ENCODE measurements around the gene PIP5K1A. TPM values are rescaled to one million over a fixed set of nuclear protein-coding genes. Genes with fewer than 3 reads are reported as not detected.

PIP5K1A gene
- total and polyA plus RNA-seq, 2 experiments from 2014 or later: 21.6 to 91.3 TPM

DNA sequence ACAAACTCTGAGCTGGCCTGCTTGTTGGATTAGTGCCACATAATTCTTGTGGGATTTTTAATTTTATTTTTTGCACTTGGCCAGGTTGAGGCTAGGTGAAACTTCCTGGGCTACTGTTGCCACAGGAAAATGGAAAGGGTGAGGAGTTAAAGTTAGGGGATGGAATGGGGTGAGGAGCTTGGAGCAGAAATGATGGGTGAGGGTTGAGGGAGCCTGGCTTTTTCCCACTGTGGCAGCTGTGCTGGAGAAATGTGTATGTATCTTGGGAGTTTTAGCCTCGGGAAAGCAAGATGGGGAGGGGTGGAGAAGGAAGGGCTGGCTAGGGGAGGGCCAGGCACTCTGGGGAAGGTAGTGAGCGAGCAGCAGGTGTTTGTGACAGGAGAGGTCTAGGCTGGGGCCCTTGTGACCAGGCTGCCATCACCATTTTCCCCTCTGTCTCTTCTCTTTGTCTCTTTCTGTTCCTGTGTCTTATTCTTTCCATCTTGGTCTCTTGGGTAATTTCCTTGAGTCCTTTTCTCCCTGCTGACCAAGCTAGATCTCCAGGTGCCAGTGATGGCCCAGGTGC lies 85.7 kb downstream of the PIP5K1A start:
- no peak for DNase-seq (ENCODE audit: low read depth in 1 of 2, low spot score in 1 of 2)
- TF ChIP-seq, protein P1, sequence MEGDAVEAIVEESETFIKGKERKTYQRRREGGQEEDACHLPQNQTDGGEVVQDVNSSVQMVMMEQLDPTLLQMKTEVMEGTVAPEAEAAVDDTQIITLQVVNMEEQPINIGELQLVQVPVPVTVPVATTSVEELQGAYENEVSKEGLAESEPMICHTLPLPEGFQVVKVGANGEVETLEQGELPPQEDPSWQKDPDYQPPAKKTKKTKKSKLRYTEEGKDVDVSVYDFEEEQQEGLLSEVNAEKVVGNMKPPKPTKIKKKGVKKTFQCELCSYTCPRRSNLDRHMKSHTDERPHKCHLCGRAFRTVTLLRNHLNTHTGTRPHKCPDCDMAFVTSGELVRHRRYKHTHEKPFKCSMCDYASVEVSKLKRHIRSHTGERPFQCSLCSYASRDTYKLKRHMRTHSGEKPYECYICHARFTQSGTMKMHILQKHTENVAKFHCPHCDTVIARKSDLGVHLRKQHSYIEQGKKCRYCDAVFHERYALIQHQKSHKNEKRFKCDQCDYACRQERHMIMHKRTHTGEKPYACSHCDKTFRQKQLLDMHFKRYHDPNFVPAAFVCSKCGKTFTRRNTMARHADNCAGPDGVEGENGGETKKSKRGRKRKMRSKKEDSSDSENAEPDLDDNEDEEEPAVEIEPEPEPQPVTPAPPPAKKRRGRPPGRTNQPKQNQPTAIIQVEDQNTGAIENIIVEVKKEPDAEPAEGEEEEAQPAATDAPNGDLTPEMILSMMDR (IDR thresholded peaks at IDR 0.05; ENCODE audit: low read depth, low read length): no peak
- Histone ChIP-seq H3K27me3 (no peaks in the 10 kb centered on the region), H3K27ac (peak overlapping the region; percentile 88), H3K4me1 (ENCODE audit: low read depth) (peaks cover 10% of the 10 kb centered on the region), H3K9me3 (ENCODE audit: low read depth) (no peaks in the 10 kb centered on the region), H3K4me3 (no peak overlapping the region), H3K36me3 (peaks cover 11% of the 10 kb centered on the region)

DNA sequence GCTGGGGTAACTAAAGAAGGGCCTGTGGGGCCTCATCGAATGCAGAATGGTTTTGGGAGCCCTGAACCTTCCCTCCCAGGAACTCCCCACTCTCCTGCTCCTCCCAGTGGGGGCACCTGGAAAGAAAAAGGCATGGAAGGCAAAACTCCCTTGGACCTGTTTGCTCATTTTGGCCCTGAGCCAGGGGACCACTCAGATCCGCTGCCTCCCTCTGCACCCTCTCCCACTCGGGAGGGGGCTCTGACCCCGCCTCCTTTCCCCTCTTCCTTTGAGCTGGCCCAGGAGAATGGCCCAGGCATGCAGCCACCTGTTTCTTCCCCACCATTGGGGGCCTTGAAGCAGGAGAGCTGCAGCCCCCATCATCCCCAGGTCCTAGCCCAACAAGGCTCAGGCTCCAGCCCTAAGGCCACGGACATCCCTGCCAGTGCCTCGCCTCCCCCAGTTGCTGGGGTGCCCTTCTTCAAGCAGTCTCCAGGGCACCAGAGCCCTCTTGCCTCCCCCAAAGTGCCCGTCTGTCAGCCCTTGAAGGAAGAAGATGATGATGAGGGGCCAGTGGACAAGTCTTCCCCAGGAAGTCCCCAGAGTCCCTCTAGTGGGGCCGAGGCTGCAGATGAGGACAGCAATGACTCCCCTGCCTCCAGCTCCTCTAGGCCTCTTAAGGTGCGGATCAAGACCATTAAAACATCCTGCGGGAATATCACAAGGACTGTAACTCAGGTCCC lies 88.4 kb downstream of the PIP5K1A start:
- H3K9me3 ChIP-seq (ENCODE audit: low read depth): no peaks in the 10 kb centered on the region
- H3K4me3 ChIP-seq: no peak overlapping the region
- H3K36me3 ChIP-seq: peaks cover 25% of the 10 kb centered on the region
- no peak overlapping the region for H3K27ac ChIP-seq
- no peaks in the 10 kb centered on the region for H3K27me3 ChIP-seq
- peaks cover 10% of the 10 kb centered on the region for H3K4me1 ChIP-seq (ENCODE audit: low read depth)
- DNase-seq (ENCODE audit: low read depth in 1 of 2, low spot score in 1 of 2): no peak
- TF ChIP-seq, protein P1 (IDR thresholded peaks at IDR 0.05; ENCODE audit: low read depth, low read length): no peak

GRCh38 chr1:151287341-151287699 lies 89.0 kb downstream of the PIP5K1A start:
- DNase-seq (ENCODE audit: low read depth in 1 of 2, low spot score in 1 of 2): no peak
- H3K4me3 ChIP-seq: no peak overlapping the region
- peaks cover 10% of the 10 kb centered on the region for H3K4me1 ChIP-seq (ENCODE audit: low read depth)
- H3K27ac ChIP-seq: no peak overlapping the region
- TF ChIP-seq, protein P1 (IDR thresholded peaks at IDR 0.05; ENCODE audit: low read depth, low read length): no peak
- no peaks in the 10 kb centered on the region for H3K27me3 ChIP-seq
- H3K9me3 ChIP-seq (ENCODE audit: low read depth): no peaks in the 10 kb centered on the region
- peaks cover 25% of the 10 kb centered on the region for H3K36me3 ChIP-seq

DNA sequence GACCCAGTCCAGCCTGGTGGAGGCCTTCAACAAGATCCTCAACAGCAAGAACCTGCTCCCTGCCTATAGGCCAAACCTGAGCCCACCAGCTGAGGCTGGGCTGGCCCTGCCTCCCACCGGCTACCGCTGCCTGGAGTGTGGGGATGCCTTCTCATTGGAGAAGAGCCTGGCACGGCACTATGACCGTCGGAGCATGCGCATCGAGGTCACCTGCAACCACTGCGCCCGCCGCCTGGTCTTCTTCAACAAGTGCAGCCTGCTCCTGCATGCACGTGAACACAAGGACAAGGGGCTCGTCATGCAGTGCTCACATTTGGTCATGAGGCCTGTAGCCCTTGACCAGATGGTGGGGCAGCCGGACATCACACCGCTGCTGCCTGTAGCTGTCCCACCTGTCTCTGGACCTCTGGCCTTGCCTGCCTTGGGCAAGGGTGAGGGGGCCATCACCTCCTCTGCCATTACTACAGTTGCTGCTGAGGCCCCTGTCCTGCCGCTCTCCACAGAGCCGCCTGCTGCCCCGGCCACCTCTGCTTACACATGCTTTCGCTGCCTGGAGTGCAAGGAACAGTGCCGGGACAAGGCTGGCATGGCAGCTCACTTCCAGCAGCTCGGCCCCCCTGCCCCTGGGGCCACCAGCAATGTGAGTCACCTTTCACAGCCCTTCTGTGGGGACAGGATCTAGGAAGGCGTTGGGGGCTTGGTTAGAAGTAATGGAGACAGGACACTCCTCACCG lies 89.6 kb downstream of the PIP5K1A start:
- Histone ChIP-seq H3K9me3 (ENCODE audit: low read depth) (no peaks in the 10 kb centered on the region), H3K4me1 (ENCODE audit: low read depth) (peaks cover 10% of the 10 kb centered on the region), H3K27ac (no peak overlapping the region), H3K36me3 (peaks cover 29% of the 10 kb centered on the region), H3K4me3 (no peak overlapping the region), H3K27me3 (no peaks in the 10 kb centered on the region)
- TF ChIP-seq, protein P1 (IDR thresholded peaks at IDR 0.05; ENCODE audit: low read depth, low read length): no peak
- no peak for DNase-seq (ENCODE audit: low read depth in 1 of 2, low spot score in 1 of 2)

GRCh38 chr1:151288502-151288901 lies 90.2 kb downstream of the PIP5K1A start:
- no peak overlapping the region for H3K27ac ChIP-seq
- no peaks in the 10 kb centered on the region for H3K9me3 ChIP-seq (ENCODE audit: low read depth)
- TF ChIP-seq, protein P1 (IDR thresholded peaks at IDR 0.05; ENCODE audit: low read depth, low read length): no peak
- H3K36me3 ChIP-seq: peaks cover 29% of the 10 kb centered on the region
- H3K27me3 ChIP-seq: no peaks in the 10 kb centered on the region
- peaks cover 5% of the 10 kb centered on the region for H3K4me1 ChIP-seq (ENCODE audit: low read depth)
- DNase-seq (ENCODE audit: low read depth in 1 of 2, low spot score in 1 of 2): no peak
- no peak overlapping the region for H3K4me3 ChIP-seq
